CD4-positive, alpha-beta memory T cell (primary cell): ENCODE data around the gene SIGLEC5. TPM values are rescaled to one million over a fixed set of nuclear protein-coding genes. Genes with fewer than 3 reads are reported as not detected.
A peak's percentile ranks its signal among the peaks of the same experiment; 100 is the strongest.

Source experiments
- CTCF ChIA-PET: fragments of 350-600 bp; sonication (Branson Sonifier 250); formaldehyde crosslinking; loops from one replicate; lab custom pipeline; 2021; ENCODE audit warnings: inconsistent platforms; ENCODE audit not compliant: partially characterized antibody; lab: Charles Lee
- POLR2A ChIA-PET: fragments of 350-600 bp; sonication (Branson Sonifier 250); formaldehyde crosslinking; loops from one replicate; lab custom pipeline; 2021; ENCODE audit not compliant: partially characterized antibody; lab: Charles Lee
- DNase-seq, 5 donors: peaks; one replicate each; pipeline versions ENCODE4 v3.0.0 to v3.0.0-alpha.2; 2020 to 2022; ENCODE audit warnings: mixed read lengths in 1 of 5
- H3K27ac ChIP-seq: one replicate; pipeline ENCODE4 v1.7.0; 2013; ENCODE audit warnings: low read depth, low read length
- H3K27me3 ChIP-seq: 2 replicates; pipeline ENCODE4 v1.7.0; 2013; ENCODE audit warnings: mild to moderate bottlenecking, low read length, moderate library complexity; ENCODE audit not compliant: insufficient read depth
- H3K36me3 ChIP-seq: 2 replicates; pipeline ENCODE4 v1.7.0; 2013; ENCODE audit warnings: mild to moderate bottlenecking, low read length, moderate library complexity; ENCODE audit not compliant: insufficient read depth
- H3K4me1 ChIP-seq: 2 replicates; pipeline ENCODE4 v1.7.0; 2013; ENCODE audit warnings: mild to moderate bottlenecking, low read length, moderate library complexity; ENCODE audit not compliant: insufficient read depth
- H3K4me3 ChIP-seq, 2 donors: one replicate each; pipeline ENCODE4 v1.7.0; 2013; ENCODE audit warnings: low read length in 2 of 2, mild to moderate bottlenecking in 1 of 2
- H3K9me3 ChIP-seq, 2 donors: one replicate each; pipeline ENCODE4 v1.7.0; 2013; ENCODE audit warnings: low read length in 2 of 2, control low read depth in 1 of 2; ENCODE audit not compliant: control insufficient read depth in 1 of 2
- H3K27ac Mint-ChIP-seq, 7 donors: one replicate each; pipeline ENCODE4 v1.8.0; 2020 to 2021; ENCODE audit warnings: mixed read lengths in 7 of 7, mild to moderate bottlenecking in 6 of 7, inconsistent platforms in 3 of 7, moderate library complexity in 3 of 7
- H3K27me3 Mint-ChIP-seq, 2 donors: one replicate each; pipeline ENCODE4 v1.8.0; 2020 to 2021; ENCODE audit warnings: mixed read lengths in 2 of 2
- H3K36me3 Mint-ChIP-seq, 2 donors: one replicate each; pipeline ENCODE4 v1.8.0; 2020 to 2021; ENCODE audit warnings: mixed read lengths in 2 of 2, inconsistent platforms in 1 of 2, mild to moderate bottlenecking in 1 of 2
- H3K4me1 Mint-ChIP-seq, 4 donors: one replicate each; pipeline ENCODE4 v1.8.0; 2020 to 2021; ENCODE audit warnings: mixed read lengths in 4 of 4, mild to moderate bottlenecking in 1 of 4
- H3K4me3 Mint-ChIP-seq, 8 donors: one replicate each; pipeline ENCODE4 v1.8.0; 2020 to 2021; ENCODE audit warnings: mixed read lengths in 8 of 8, mild to moderate bottlenecking in 7 of 8, moderate library complexity in 6 of 8, inconsistent platforms in 3 of 8
- H3K9me3 Mint-ChIP-seq, 8 donors: one replicate each; pipeline ENCODE4 v1.8.0; 2020 to 2021; ENCODE audit warnings: mixed read lengths in 8 of 8, mild to moderate bottlenecking in 5 of 8, inconsistent platforms in 3 of 8, moderate library complexity in 1 of 8
- intact Hi-C: fragments of 100-400 bp; cut with micrococcal nuclease; formaldehyde crosslinking; loops from one replicate; pipeline ENCODE4 v1.15.1; 2023
- polyA plus RNA-seq, 2 donors: library from polyadenylated mRNA; unstranded; fragments of 300-500 nt; fragmentation: Illumina TruSeq; gene quantifications; one replicate each; pipeline ENCODE4 v1.2.3, GENCODE V29; 2021
- total RNA-seq, 2 experiments: library from RNA; stranded (reverse); gene quantifications; one replicate each; pipeline ENCODE4 v1.2.3, GENCODE V29; 2021

The SIGLEC5 gene
- total and polyA plus RNA-seq, 4 experiments from 2014 or later = not detected

DNA sequence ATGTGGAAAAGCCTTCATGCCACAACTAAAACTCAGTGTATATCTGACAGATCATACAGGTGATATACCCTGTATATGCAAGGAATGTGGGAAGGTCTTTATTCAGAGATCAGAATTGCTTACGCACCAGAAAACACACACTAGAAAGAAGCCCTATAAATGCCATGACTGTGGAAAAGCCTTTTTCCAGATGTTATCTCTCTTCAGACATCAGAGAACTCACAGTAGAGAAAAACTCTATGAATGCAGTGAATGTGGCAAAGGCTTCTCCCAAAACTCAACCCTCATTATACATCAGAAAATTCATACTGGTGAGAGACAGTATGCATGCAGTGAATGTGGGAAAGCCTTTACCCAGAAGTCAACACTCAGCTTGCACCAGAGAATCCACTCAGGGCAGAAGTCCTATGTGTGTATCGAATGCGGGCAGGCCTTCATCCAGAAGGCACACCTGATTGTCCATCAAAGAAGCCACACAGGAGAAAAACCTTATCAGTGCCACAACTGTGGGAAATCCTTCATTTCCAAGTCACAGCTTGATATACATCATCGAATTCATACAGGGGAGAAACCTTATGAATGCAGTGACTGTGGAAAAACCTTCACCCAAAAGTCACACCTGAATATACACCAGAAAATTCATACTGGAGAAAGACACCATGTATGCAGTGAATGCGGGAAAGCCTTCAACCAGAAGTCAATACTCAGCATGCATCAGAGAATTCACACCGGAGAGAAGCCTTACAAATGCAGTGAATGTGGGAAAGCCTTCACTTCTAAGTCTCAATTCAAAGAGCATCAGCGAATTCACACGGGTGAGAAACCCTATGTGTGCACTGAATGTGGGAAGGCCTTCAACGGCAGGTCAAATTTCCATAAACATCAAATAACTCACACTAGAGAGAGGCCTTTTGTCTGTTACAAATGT, 42.7 kb downstream of the SIGLEC5 start:
- intact Hi-C loops = no loop called here
- Histone ChIP-seq H3K27me3 (no peaks in the 10 kb centered on the region), H3K36me3 (peaks cover 10% of the 10 kb centered on the region), H3K4me1 (no peaks in the 10 kb centered on the region), H3K27ac (no peak overlapping the region), H3K4me3 (no peak overlapping the region), H3K9me3 (peaks cover 10 to 31% of the 10 kb centered on the region in 2 donors)
- no peaks in the 10 kb centered on the region for H3K27me3 Mint-ChIP-seq
- CTCF ChIA-PET = no interaction called here
- no peak for DNase-seq
- peaks cover 7 to 73% (median 61%) of the 10 kb centered on the region in 8 donors for H3K9me3 Mint-ChIP-seq
- peaks cover 0 to 2% (median under 1%) of the 10 kb centered on the region in 4 donors for H3K4me1 Mint-ChIP-seq
- no peak overlapping the region for H3K27ac Mint-ChIP-seq
- POLR2A ChIA-PET = no interaction called here
- H3K36me3 Mint-ChIP-seq = peaks cover 58 to 63% of the 10 kb centered on the region in 2 donors
- no peak overlapping the region for H3K4me3 Mint-ChIP-seq

DNA sequence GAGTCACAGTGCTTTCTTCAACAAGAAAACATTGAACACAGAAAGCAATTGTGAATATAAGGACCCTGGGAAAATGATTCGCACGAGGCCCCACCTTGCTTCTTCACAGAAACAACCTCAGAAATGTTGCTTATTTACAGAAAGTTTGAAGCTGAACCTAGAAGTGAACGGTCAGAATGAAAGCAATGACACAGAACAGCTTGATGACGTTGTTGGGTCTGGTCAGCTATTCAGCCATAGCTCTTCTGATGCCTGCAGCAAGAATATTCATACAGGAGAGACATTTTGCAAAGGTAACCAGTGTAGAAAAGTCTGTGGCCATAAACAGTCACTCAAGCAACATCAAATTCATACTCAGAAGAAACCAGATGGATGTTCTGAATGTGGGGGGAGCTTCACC, 43.4 kb downstream of the SIGLEC5 start:
- Mint-ChIP-seq H3K9me3 (peaks cover 7 to 75% (median 59%) of the 10 kb centered on the region in 8 donors), H3K27me3 (no peaks in the 10 kb centered on the region), H3K27ac (no peak overlapping the region), H3K36me3 (peaks cover 64 to 70% of the 10 kb centered on the region in 2 donors), H3K4me1 (no peaks in the 10 kb centered on the region), H3K4me3 (no peak overlapping the region)
- CTCF ChIA-PET = no interaction called here
- Histone ChIP-seq H3K27me3 (no peaks in the 10 kb centered on the region), H3K4me1 (no peaks in the 10 kb centered on the region), H3K4me3 (no peak overlapping the region), H3K36me3 (peaks cover 14% of the 10 kb centered on the region), H3K27ac (no peak overlapping the region), H3K9me3 (peaks cover 10 to 31% of the 10 kb centered on the region in 2 donors)
- POLR2A ChIA-PET = no interaction called here
- intact Hi-C loops = no loop called here
- DNase-seq = no peak

DNA sequence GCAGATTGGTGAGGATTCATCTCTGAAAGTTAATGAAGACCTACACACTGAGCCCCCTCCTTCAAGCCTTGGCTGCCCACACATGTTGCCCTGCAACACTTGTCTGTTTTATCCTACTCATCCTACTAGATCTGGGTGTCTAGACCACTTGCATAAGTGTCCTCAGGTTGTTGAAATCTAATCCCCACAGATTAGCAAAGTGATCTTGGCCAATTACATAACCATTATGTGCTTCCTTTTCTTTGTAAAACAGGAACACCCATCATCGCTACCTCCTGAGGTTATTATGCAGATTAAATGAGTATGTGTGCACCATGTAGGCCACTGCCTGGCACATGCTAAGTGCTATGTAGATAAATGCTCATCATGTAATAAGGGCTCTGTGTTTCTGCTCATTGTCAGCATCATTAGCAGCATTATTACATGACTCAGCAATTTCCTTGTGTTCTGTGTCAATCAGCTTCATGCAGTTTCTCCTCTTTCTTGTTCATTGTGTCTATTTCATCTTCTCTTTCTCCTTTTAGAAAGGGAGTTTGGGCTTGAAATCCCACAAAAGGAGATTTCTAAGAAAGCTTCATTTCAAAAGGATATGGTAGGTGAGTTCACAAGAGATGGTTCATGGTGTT, 44.0 kb downstream of the SIGLEC5 start:
- ChIA-PET POLR2A (no interaction called here), CTCF (no interaction called here)
- Mint-ChIP-seq H3K4me1 (no peaks in the 10 kb centered on the region), H3K36me3 (peaks cover 69 to 76% of the 10 kb centered on the region in 2 donors), H3K4me3 (no peak overlapping the region), H3K27ac (peak overlapping the region in 1 of 7 donors; percentile 29), H3K27me3 (no peaks in the 10 kb centered on the region), H3K9me3 (peaks cover 7 to 80% (median 57%) of the 10 kb centered on the region in 8 donors)
- Histone ChIP-seq H3K36me3 (peaks cover 18% of the 10 kb centered on the region), H3K4me3 (no peak overlapping the region), H3K9me3 (peaks cover 10 to 31% of the 10 kb centered on the region in 2 donors), H3K27me3 (no peaks in the 10 kb centered on the region), H3K27ac (no peak overlapping the region), H3K4me1 (no peaks in the 10 kb centered on the region)
- no peak for DNase-seq
- intact Hi-C loops = no loop called here

DNA sequence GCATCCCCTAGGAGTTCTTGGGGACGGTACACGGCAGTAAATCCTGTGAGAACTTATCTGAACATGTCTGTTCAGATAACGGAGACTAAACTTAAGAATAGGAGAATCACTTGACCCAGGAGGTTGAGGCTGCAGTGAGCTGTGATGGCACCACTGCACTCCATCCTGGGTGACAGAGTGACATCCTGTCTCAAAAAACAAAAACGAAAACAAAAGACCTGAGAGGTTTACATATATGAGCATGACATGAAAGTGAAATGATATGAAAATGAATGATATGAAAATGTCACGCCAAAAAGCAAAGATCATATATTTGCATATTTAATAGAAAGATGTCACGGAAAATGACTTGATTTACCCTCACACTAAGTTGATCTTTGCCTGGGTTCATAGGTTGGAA, 53.4 kb downstream of the SIGLEC5 start:
- POLR2A ChIA-PET = no interaction called here
- H3K36me3 ChIP-seq = peaks cover 18% of the 10 kb centered on the region
- intact Hi-C loops = no loop called here

DNA sequence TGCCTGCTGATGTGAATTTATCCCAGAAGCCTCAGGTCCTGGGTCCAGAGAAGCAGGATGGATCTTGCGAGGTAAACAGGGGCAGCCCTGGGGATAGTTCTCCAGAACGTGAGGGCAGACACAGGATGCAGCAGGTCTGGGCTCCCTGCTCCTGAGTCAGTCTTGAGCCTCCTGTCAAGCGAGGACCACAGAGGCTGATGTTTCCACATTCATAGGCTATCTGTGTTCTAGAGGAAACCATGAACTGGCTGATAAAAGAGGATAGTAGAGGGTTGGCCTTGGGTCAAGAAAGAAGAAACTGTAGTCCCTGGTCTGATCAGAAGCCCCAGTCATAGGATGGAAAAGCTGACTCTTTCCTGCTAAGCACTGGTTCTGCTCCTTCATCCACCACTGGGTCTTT, 56.9 kb downstream of the SIGLEC5 start:
- H3K27me3 ChIP-seq = no peaks in the 10 kb centered on the region
- Mint-ChIP-seq H3K27ac (peak overlapping the region in 1 of 7 donors; percentile 29), H3K4me1 (peaks cover 19 to 36% (median 26%) of the 10 kb centered on the region in 4 donors), H3K9me3 (peaks cover 0 to 4% (median 0%) of the 10 kb centered on the region in 8 donors), H3K4me3 (peak overlapping the region in 3 of 8 donors; percentile 15 to 43 (median 26)), H3K27me3 (peaks cover 0 to under 1% of the 10 kb centered on the region in 2 donors), H3K36me3 (peaks cover 30 to 47% of the 10 kb centered on the region in 2 donors)
- H3K9me3 ChIP-seq = no peaks in the 10 kb centered on the region
- DNase-seq = no peak
- POLR2A ChIA-PET = no interaction called here
- H3K4me1 ChIP-seq = peaks cover 19% of the 10 kb centered on the region
- no peak overlapping the region for H3K27ac ChIP-seq
- peaks cover 7% of the 10 kb centered on the region for H3K36me3 ChIP-seq
- intact Hi-C loops = loop anchor here (5.0 kb wide), 1 partner anchor 129 kb away; no protein-coding TSS in a partner anchor
- CTCF ChIA-PET = no interaction called here
- H3K4me3 ChIP-seq = no peak overlapping the region

More for the DNA sequence above, 53.4 kb downstream of the SIGLEC5 start:
- peaks cover 7% of the 10 kb centered on the region for H3K4me1 ChIP-seq
- no peak overlapping the region for H3K27ac ChIP-seq
- Mint-ChIP-seq H3K36me3 (peaks cover 54 to 65% of the 10 kb centered on the region in 2 donors), H3K27me3 (no peaks in the 10 kb centered on the region), H3K9me3 (peaks cover 0 to 15% (median 3%) of the 10 kb centered on the region in 8 donors), H3K27ac (no peak overlapping the region), H3K4me3 (no peak overlapping the region), H3K4me1 (peaks cover 8 to 20% (median 13%) of the 10 kb centered on the region in 4 donors)
- DNase-seq = no peak
- no peaks in the 10 kb centered on the region for H3K9me3 ChIP-seq
- no peak overlapping the region for H3K4me3 ChIP-seq
- no peaks in the 10 kb centered on the region for H3K27me3 ChIP-seq
- CTCF ChIA-PET = no interaction called here

DNA sequence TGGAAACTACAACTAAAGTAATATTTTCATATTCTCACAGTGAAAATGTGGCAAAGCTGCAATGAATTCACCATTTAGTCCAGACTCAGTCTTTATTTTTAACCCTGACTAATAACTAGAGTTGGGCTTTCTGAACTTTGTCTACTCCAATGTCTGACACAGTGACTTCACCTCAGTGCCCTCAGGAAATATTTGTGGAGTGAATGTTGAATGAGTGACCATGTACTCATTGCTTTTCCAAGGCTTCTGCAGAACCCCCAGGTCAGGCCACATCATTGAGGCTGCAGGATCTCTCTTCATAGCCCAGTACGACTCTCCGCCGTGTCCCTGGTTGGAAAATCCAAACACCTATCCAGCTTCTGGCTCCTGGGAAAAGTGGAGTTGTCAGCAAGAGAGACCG, 57.3 kb downstream of the SIGLEC5 start:
- peaks cover 19 to 36% (median 26%) of the 10 kb centered on the region in 4 donors for H3K4me1 Mint-ChIP-seq
- ChIA-PET CTCF (interaction anchor here (0.6 kb wide), 1 partner anchor 8 kb away, joined by 3 read pairs; no protein-coding TSS in a partner anchor), POLR2A (no interaction called here)
- H3K27me3 Mint-ChIP-seq = peaks cover 0 to 1% of the 10 kb centered on the region in 2 donors
- Histone ChIP-seq H3K9me3 (no peaks in the 10 kb centered on the region), H3K36me3 (peaks cover 7% of the 10 kb centered on the region), H3K27ac (no peak overlapping the region), H3K4me3 (no peak overlapping the region), H3K27me3 (no peaks in the 10 kb centered on the region), H3K4me1 (peaks cover 19% of the 10 kb centered on the region)
- peaks cover 28 to 47% of the 10 kb centered on the region in 2 donors for H3K36me3 Mint-ChIP-seq
- no peak overlapping the region for H3K27ac Mint-ChIP-seq
- intact Hi-C loops = loop anchor here (5.0 kb wide), 1 partner anchor 129 kb away; no protein-coding TSS in a partner anchor
- H3K4me3 Mint-ChIP-seq = no peak overlapping the region
- peaks cover 0 to 4% (median 0%) of the 10 kb centered on the region in 8 donors for H3K9me3 Mint-ChIP-seq
- DNase-seq = no peak

DNA sequence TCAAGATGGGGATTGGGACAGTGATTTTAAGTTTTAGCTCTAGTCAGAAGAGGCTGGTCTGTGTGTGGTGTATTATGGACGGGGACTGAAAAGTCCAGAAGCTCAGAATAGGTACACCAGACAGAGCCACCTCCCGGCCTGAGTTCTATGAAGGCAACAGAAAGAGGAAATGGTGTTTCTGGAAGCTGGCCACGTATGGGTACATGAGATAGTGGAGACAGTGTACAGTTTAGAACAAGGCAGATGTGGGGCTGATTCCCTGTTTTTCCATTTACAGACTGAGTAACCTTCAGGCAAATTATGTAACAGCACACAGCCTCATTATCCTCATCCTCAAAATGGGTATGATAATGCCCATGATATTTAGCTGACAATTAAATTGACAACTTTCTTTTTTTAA, 57.8 kb downstream of the SIGLEC5 start:
- peak overlapping the region in 6 of 8 donors; percentile 49 to 100 (median 94) for H3K4me3 Mint-ChIP-seq
- H3K4me1 Mint-ChIP-seq = peaks cover 19 to 36% (median 26%) of the 10 kb centered on the region in 4 donors

More for the DNA sequence above, 57.8 kb downstream of the SIGLEC5 start:
- Mint-ChIP-seq H3K27ac (peak overlapping the region in 3 of 7 donors; percentile 3 to 94 (median 60)), H3K36me3 (peaks cover 28 to 47% of the 10 kb centered on the region in 2 donors), H3K9me3 (peaks cover 0 to 4% (median 0%) of the 10 kb centered on the region in 8 donors), H3K27me3 (peaks cover 0 to 1% of the 10 kb centered on the region in 2 donors)
- Histone ChIP-seq H3K4me3 (no peak overlapping the region), H3K27me3 (no peaks in the 10 kb centered on the region), H3K9me3 (no peaks in the 10 kb centered on the region), H3K36me3 (peaks cover 7% of the 10 kb centered on the region), H3K27ac (no peak overlapping the region), H3K4me1 (peaks cover 19% of the 10 kb centered on the region)
- intact Hi-C loops = loop anchor here (5.0 kb wide), 1 partner anchor 130 kb away; no protein-coding TSS in a partner anchor
- DNase-seq = no peak
- ChIA-PET POLR2A (no interaction called here), CTCF (interaction anchor here (0.6 kb wide), 1 partner anchor 8 kb away, joined by 3 read pairs; no protein-coding TSS in a partner anchor)
